GM12874 (cell line): ENCODE measurements around the gene JMJD7.

Experiments
- CTCF ChIP-seq: IDR thresholded peaks from 2 replicates; pipeline ENCODE4 v1.5.1; 2011; ENCODE audit warnings: low read depth, mild to moderate bottlenecking, control low read depth, low read length, moderate library complexity; ENCODE audit not compliant: insufficient read depth

The JMJD7 gene

GRCh38 chr15:41817781-41818180 lies 10.1 kb upstream of the JMJD7 start:
- no peak for TF ChIP-seq CTCF

GRCh38 chr15:41819455-41820050 lies 8.3 kb upstream of the JMJD7 start:
- no peak for TF ChIP-seq CTCF

- TF ChIP-seq CTCF = no peak
Measured at GRCh38 chr15:41820791-41821423, 7.0 kb upstream of the JMJD7 start.

GRCh38 chr15:41821831-41822230 lies 6.1 kb upstream of the JMJD7 start:
- no peak for TF ChIP-seq CTCF

GRCh38 chr15:41822471-41822870 lies 5.4 kb upstream of the JMJD7 start:
- no peak for TF ChIP-seq CTCF

GRCh38 chr15:41822957-41823356 lies 4.9 kb upstream of the JMJD7 start:
- TF ChIP-seq CTCF = no peak

- no peak for TF ChIP-seq CTCF
Measured at GRCh38 chr15:41823502-41823901, 4.4 kb upstream of the JMJD7 start.
